ENCODE results near the gene STARD5. TPM values are rescaled to one million over a fixed set of nuclear protein-coding genes. Genes with fewer than 3 reads are reported as not detected.

Gene STARD5
- total and polyA plus RNA-seq, 2 donors (not counting 1 experiment from before 2014, with no cell fraction given): 15.7 to 19.9 TPM

DNA sequence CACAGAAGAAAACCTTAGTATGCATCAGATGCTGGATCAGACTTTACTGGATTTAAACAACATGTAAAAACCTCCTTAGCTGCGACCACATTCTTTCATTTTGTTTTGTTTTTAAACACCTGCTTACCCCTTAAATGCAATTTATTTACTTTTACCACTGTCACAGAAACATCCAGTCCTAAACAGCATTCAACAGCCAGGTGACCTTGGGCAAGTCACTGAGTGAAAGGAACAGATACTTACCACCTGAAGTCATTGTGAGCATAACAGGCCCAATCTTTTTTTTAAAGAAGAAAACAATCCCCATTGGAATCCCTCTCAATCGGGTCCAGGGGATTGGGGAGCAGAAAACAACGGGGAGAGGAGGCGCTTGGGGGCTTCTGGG lies 390 bp downstream of the STARD5 start:
- peak overlapping the region; percentile 82 for H3K4me2 ChIP-seq (replicated peaks; ENCODE audit: low read depth, low read length, poor library complexity, severe bottlenecking)
- POLR2A ChIA-PET: interaction anchor here (0.6 to 1.8 kb wide), 7 partner anchors 12 to 322 kb away, joined by 3 to 13 read pairs (median 3); no protein-coding TSS in a partner anchor
- H4K20me1 ChIP-seq (ENCODE audit: control insufficient read depth, insufficient read depth, low read length, poor library complexity, severe bottlenecking): no peaks in the 10 kb centered on the region
- peak overlapping the region; percentile 27 to 68 for H3K27ac ChIP-seq (ENCODE audit: low read length in 2 of 2)
- H3K4me3 ChIP-seq (ENCODE audit: control extremely low read depth in 1 of 5, extremely low read depth in 1 of 5, insufficient read depth in 1 of 5, low read depth in 2 of 5, low read length in 4 of 5): peak overlapping the region; percentile 4 to 79 (median 77)
- 15% methylated on average over 4 of the region's 4 CpGs for WGBS (ENCODE audit: insufficient coverage)
- intact Hi-C loops (cut with micrococcal nuclease): no loop called here
- H2AFZ ChIP-seq (ENCODE audit: insufficient read depth, low read depth, low read length, poor library complexity, severe bottlenecking): peak overlapping the region; percentile 88
- CTCF ChIA-PET: interaction anchor here (0.9 to 20.0 kb wide), 10 partner anchors 12 to 83 kb away, joined by 3 to 306 read pairs (median 4); no protein-coding TSS in a partner anchor
- Mint-ChIP-seq H3K4me1 (peaks cover 37% of the 10 kb centered on the region), H3K4me3 (peak overlapping the region; percentile 100), H3K27me3 (no peaks in the 10 kb centered on the region), H3K9me3 (ENCODE audit: insufficient read depth) (no peaks in the 10 kb centered on the region), H3K27ac (peak overlapping the region; percentile 95)
- H3K36me3 ChIP-seq (replicated peaks in 1 of 2; ENCODE audit: control extremely low read depth in 1 of 2, control insufficient read depth in 1 of 2, extremely low read depth in 1 of 2, insufficient read depth in 2 of 2, low read length in 1 of 2): peaks cover 0 to 7% of the 10 kb centered on the region in 2 experiments
- H3K4me1 ChIP-seq (ENCODE audit: control insufficient read depth in 2 of 2, insufficient read depth in 2 of 2, low read length in 2 of 2): peaks cover 24 to 38% of the 10 kb centered on the region in 2 donors
- ATAC-seq (ENCODE audit: low read depth): no peak
- no peaks in the 10 kb centered on the region for H3K27me3 ChIP-seq (replicated peaks in 1 of 4; ENCODE audit: control extremely low read depth in 1 of 4, control insufficient read depth in 3 of 4, insufficient read depth in 4 of 4, low read length in 3 of 4)
- DNase-seq: no peak
- peaks cover 51% of the 10 kb centered on the region for H3K79me2 ChIP-seq (ENCODE audit: control insufficient read depth, insufficient read depth, low read length)
- peak overlapping the region; percentile 79 for H3K9ac ChIP-seq (ENCODE audit: low read length)
- H3K9me3 ChIP-seq (ENCODE audit: control extremely low read depth in 1 of 3, control insufficient read depth in 2 of 3, insufficient read depth in 1 of 3, low read length in 2 of 3): no peaks in the 10 kb centered on the region
- TF ChIP-seq EZH2 (IDR thresholded peaks at IDR 0.05; ENCODE audit: borderline replicate concordance, insufficient read depth, low read depth, low read length, poor library complexity, severe bottlenecking): no peak
- TF ChIP-seq, protein P1, sequence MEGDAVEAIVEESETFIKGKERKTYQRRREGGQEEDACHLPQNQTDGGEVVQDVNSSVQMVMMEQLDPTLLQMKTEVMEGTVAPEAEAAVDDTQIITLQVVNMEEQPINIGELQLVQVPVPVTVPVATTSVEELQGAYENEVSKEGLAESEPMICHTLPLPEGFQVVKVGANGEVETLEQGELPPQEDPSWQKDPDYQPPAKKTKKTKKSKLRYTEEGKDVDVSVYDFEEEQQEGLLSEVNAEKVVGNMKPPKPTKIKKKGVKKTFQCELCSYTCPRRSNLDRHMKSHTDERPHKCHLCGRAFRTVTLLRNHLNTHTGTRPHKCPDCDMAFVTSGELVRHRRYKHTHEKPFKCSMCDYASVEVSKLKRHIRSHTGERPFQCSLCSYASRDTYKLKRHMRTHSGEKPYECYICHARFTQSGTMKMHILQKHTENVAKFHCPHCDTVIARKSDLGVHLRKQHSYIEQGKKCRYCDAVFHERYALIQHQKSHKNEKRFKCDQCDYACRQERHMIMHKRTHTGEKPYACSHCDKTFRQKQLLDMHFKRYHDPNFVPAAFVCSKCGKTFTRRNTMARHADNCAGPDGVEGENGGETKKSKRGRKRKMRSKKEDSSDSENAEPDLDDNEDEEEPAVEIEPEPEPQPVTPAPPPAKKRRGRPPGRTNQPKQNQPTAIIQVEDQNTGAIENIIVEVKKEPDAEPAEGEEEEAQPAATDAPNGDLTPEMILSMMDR (IDR thresholded peaks at IDR 0.05): no peak

- Histone ChIP-seq H3K27ac (ENCODE audit: low read length in 2 of 2) (no peak overlapping the region), H3K4me3 (ENCODE audit: control extremely low read depth in 1 of 5, extremely low read depth in 1 of 5, insufficient read depth in 1 of 5, low read depth in 2 of 5, low read length in 4 of 5) (no peak overlapping the region), H3K4me1 (ENCODE audit: control insufficient read depth in 2 of 2, insufficient read depth in 2 of 2, low read length in 2 of 2) (peaks cover 32 to 46% of the 10 kb centered on the region in 2 donors), H3K79me2 (ENCODE audit: control insufficient read depth, insufficient read depth, low read length) (peaks cover 57% of the 10 kb centered on the region), H3K9ac (ENCODE audit: low read length) (no peak overlapping the region), H3K9me3 (ENCODE audit: control extremely low read depth in 1 of 3, control insufficient read depth in 2 of 3, insufficient read depth in 1 of 3, low read length in 2 of 3) (no peaks in the 10 kb centered on the region), H3K27me3 (replicated peaks in 1 of 4; ENCODE audit: control extremely low read depth in 1 of 4, control insufficient read depth in 3 of 4, insufficient read depth in 4 of 4, low read length in 3 of 4) (no peaks in the 10 kb centered on the region), H3K4me2 (replicated peaks; ENCODE audit: low read depth, low read length, poor library complexity, severe bottlenecking) (peak overlapping the region; percentile 16), H2AFZ (ENCODE audit: insufficient read depth, low read depth, low read length, poor library complexity, severe bottlenecking) (no peak overlapping the region), H3K36me3 (replicated peaks in 1 of 2; ENCODE audit: control extremely low read depth in 1 of 2, control insufficient read depth in 1 of 2, extremely low read depth in 1 of 2, insufficient read depth in 2 of 2, low read length in 1 of 2) (peaks cover 0 to 12% of the 10 kb centered on the region in 2 experiments), H4K20me1 (ENCODE audit: control insufficient read depth, insufficient read depth, low read length, poor library complexity, severe bottlenecking) (no peaks in the 10 kb centered on the region)
- Mint-ChIP-seq H3K27ac (peak overlapping the region; percentile 32), H3K4me3 (peak overlapping the region; percentile 47), H3K9me3 (ENCODE audit: insufficient read depth) (no peaks in the 10 kb centered on the region), H3K27me3 (no peaks in the 10 kb centered on the region), H3K4me1 (peaks cover 45% of the 10 kb centered on the region)
- 80% methylated on average over 5 of the region's 6 CpGs for WGBS (ENCODE audit: insufficient coverage)
- TF ChIP-seq, protein P1 (IDR thresholded peaks at IDR 0.05): no peak
- no peak for TF ChIP-seq EZH2 (IDR thresholded peaks at IDR 0.05; ENCODE audit: borderline replicate concordance, insufficient read depth, low read depth, low read length, poor library complexity, severe bottlenecking)
- intact Hi-C loops (cut with micrococcal nuclease): no loop called here
- ATAC-seq (ENCODE audit: low read depth) (no peak), DNase-seq (no peak)
- ChIA-PET POLR2A (no interaction called here), CTCF (interaction anchor here (0.8 to 20.0 kb wide), 5 partner anchors 13 to 57 kb away, joined by 3 to 306 read pairs (median 4); no protein-coding TSS in a partner anchor)
Measured at GRCh38 chr15:81322676-81323253, 1.2 kb downstream of the STARD5 start.

Measured in B cell (primary cell).